HG03025 (cell line): ENCODE measurements around the gene CXCR6.

Experiments used
- ATAC-seq: cut with Tn5 transposase; IDR thresholded peaks from one replicate; pipeline ENCODE4 v1.9.1; 2021; ENCODE audit warnings: mild to moderate bottlenecking, moderate library complexity; ENCODE audit not compliant: unreplicated experiment, low FRiP score

Gene CXCR6

GRCh38 chr3:45946307-45946706, 3.0 kb downstream of the CXCR6 start:
- no peak for ATAC-seq

GRCh38 chr3:45946875-45947274, 3.6 kb downstream of the CXCR6 start:
- ATAC-seq, result no peak

GRCh38 chr3:45947361-45947760, 4.1 kb downstream of the CXCR6 start:
- no peak for ATAC-seq

- ATAC-seq, result no peak
These were observed 5.1 kb downstream of the CXCR6 start for GRCh38 chr3:45948311-45948781.

GRCh38 chr3:45948881-45949280, 5.6 kb downstream of the CXCR6 start:
- no peak for ATAC-seq

GRCh38 chr3:45949432-45949831, 6.2 kb downstream of the CXCR6 start:
- ATAC-seq, result no peak

- no peak for ATAC-seq
These were observed 6.9 kb downstream of the CXCR6 start for GRCh38 chr3:45950131-45950530.

- no peak for ATAC-seq
These were observed 7.7 kb downstream of the CXCR6 start for GRCh38 chr3:45950686-45951600.

GRCh38 chr3:45951946-45952345, 8.7 kb downstream of the CXCR6 start:
- ATAC-seq, result no peak

- ATAC-seq, result no peak
These were observed 9.2 kb downstream of the CXCR6 start for GRCh38 chr3:45952456-45952855.

GRCh38 chr3:45953536-45953935, 10.3 kb downstream of the CXCR6 start:
- no peak for ATAC-seq

GRCh38 chr3:45954306-45954705, 11.0 kb downstream of the CXCR6 start:
- ATAC-seq, result no peak

GRCh38 chr3:45955017-45955647, 11.9 kb downstream of the CXCR6 start:
- ATAC-seq, result no peak

GRCh38 chr3:45955706-45956105, 12.4 kb downstream of the CXCR6 start:
- ATAC-seq, result no peak

GRCh38 chr3:45957586-45957985, 14.3 kb downstream of the CXCR6 start:
- ATAC-seq, result no peak

GRCh38 chr3:45958321-45958791, 15.1 kb downstream of the CXCR6 start:
- ATAC-seq, result no peak

- no peak for ATAC-seq
These were observed 15.9 kb downstream of the CXCR6 start for GRCh38 chr3:45959201-45959600.

- ATAC-seq, result no peak
These were observed 17.0 kb downstream of the CXCR6 start for GRCh38 chr3:45960289-45960688.

GRCh38 chr3:45962033-45962432, 18.8 kb downstream of the CXCR6 start:
- ATAC-seq, result no peak

- no peak for ATAC-seq
These were observed 20.9 kb downstream of the CXCR6 start for GRCh38 chr3:45964139-45964538.

GRCh38 chr3:45965253-45965652, 22.0 kb downstream of the CXCR6 start:
- ATAC-seq, result no peak

- ATAC-seq, result no peak
These were observed 22.4 kb downstream of the CXCR6 start for GRCh38 chr3:45965653-45966052.
